8988T (cell line): ENCODE measurements around the gene SLC66A1.

Experiments used
- DNase-seq: peaks from one replicate; pipeline ENCODE4 v3.0.0; 2011

SLC66A1 gene

DNA sequence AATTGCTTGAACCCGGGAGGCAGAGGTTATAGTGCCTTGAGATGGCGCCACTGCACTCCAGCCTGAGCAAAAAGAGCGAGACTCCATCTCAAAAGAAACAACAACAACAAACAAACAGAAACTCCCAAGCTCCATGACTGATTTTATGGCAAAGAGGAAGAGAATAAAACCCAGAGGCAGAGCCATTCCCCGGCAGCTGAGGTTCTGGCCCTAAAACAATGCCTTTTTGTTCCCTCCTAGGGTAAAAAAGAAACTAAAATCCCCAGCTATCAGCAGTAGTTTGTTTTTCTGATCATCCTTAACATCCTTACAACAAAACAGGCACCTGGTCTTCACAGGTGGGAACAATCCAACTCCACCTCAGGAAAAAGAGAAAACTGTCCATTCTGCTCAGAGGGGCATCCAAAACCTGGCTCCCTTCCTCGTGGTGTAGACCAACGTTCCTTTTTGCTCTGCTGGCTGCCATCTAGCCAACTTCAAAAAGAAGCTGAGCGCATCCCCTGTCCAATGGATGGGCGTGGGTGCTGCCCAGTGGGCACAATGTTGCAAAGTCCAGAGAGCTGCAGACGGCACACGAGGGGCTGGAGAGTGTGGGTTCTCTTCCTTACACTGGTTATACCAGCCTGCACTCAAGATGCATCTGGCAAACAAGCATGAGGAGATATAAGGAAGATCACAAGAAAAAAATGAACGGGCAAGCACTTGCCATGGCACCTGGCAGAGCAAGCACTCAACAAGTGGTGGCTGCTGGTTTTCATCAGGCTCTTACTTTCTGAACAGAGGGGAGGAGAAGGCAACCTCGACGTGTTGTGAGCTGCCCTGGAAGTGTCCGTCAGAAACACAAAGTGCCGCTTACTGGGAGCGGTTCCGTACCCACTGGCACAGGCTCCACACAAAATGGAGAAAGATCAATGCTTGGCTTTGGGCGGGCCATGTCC is 54.7 kb downstream of the SLC66A1 start:
- no peak for DNase-seq

DNA sequence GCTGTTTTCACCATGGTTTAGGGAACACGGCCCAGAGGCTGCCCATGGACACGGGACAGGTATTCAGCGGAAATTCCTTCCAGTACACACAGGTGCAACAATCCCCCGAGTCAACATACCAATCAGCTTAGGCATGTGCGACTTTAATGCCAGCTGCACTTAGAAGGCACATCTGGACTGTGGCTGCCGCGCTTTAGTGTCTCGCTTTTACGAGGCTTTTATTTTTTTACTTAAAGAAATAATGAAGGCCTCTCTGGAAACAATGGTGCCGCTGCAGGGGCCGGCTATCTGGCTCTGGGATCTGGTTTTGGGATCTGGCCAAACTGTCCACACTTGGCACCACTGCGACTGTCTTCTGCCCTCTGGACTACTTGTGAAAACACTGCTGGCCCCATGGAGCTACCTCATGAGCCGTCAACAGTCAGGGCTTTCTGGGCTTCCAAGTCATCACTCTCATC is 55.5 kb downstream of the SLC66A1 start:
- DNase-seq = no peak

DNA sequence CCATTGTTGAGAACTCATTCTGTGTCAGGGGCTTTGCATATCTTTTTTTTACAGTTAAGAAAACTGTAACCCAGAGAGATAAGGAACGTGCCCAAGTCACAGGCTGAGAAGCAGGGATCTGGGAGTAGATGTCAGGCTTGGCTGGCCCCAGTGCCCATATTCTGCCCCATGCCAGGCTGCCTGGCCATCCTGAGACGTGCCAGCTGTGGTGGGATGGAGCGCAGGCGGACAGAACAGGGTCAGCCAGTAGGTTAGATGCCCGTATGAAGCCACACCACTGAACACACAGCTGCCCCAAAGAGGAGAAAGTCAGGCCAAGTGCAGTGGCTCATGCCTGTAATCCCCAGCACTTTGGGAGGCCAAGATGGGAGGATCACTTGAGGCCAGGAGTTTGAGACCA is 55.9 kb downstream of the SLC66A1 start:
- DNase-seq = no peak

DNA sequence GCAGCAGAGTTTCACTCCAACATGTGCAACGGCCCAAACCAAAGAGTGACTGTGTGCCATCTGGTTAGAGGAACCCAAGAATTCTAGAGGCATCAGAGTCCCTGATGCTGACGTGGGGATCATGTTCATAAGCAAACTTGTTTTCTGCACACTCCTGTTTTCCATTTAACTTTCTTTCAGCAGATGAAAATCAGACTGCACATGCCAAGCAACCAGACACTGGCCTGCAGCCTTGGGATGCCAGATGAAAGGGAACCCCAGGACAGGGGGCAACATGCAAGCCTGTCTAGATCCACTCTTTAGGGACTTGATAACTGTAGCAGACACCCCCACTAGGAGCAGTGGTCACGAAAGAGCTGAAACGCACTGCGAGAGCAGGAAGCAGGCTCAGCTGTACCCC is 56.8 kb downstream of the SLC66A1 start:
- no peak for DNase-seq

DNA sequence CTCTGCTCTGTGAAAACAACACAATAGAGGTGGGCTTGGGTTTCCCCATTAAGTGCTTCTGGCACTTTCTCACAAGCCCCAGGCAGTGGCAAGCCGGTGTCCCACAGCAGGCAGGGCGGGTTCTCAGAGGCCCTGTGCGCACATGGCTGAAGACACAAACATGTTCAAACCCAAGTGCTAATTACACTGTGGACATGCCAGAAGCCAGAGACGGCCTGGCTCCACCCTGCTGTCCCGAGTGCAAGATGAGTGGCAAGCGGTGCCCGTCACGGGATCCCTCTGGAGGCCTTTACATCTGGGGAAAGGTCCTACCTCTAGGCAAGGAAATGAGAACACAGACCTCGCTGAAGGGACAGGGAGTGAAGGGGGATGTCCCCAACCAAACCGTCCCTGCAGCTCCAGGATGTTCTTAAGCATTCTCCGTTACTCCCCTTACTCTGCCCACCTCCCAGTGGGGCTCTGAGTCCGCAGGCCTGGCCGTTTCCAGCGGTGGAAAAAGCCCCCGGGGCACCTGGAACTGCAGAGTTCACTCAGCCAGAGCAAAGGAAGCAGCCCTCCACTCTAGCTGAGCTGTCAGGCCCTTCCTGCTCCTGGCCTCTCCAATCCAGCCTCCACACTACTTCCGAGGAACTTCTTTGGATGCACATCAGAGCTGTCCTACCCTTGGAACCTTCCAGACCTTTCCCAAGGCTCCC is 57.4 kb downstream of the SLC66A1 start:
- DNase-seq = no peak

DNA sequence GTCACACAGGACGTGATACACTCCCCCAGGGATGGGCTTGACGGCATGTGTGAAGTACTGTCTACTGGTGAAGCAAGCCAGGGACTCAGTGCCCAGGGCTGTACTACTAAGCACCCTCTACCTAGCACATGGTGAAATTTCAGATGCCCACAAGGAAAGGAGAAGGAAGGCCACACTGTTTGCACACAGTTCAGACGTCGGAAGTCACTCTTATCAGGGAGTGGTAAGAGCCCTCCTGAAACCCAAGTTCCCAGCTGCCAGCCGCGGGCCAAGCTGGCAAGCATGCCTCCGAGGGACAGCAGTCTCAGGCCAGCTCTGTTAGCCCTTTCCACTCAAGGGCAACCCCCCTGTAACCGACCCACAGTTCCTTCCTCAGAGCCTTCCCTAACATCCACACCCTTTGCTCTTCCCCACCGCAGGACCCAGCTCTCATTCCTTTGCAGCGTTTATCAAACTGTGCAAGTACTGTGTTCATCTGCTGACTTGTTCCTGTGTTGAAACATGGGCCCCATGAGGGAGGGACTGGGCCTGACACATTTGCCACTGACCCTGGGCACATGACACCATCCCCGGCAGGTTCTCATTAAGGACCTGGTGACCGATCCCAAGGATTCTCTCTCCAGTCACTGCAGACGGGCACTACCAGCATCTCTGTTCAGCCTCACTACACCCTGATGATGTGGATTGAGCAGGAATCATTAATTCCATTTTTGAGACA is 58.5 kb downstream of the SLC66A1 start:
- no peak for DNase-seq

DNA sequence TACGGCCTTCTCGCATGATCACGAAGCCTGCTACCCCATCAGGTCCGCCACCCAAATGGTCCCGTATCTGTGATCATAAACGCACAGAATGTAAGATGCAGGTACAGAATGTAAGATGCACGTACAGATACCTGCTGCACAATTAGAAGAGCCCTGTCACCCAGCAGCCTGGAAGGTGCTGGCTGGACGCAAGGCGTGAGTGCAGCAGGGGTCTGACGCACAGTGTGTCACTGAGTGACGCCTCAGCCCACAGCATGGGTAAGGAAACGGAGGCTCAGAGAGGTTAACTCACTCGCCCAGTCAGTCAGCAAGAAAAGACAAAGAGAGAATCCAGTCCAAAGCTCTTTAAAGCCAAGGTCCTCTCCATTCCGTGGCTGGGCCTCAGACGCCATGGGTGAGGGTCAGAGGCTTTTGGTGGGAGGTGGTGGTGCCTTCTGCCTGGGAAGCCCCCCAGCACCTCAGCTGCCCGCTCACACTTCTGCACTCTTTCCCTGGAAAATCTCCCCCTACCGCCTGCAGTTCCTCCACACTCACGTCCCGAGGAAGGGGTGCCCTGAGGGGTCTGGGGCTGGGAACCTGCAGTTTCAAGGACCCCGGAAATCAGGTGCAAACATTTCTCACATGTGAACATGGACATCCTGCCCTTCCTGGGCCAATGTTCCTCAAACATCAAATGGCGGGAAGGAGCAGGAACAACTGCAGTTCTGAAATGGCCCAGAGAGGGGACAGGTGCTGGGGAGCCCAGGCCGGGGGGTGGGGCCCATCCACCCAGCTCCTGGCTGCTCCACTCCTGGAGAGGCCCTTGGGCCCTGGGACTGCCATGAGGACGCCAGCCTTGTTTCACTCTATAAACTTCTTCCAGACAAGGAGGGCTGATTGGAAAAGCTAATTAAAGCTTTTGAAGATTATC is 59.4 kb downstream of the SLC66A1 start:
- DNase-seq = no peak

DNA sequence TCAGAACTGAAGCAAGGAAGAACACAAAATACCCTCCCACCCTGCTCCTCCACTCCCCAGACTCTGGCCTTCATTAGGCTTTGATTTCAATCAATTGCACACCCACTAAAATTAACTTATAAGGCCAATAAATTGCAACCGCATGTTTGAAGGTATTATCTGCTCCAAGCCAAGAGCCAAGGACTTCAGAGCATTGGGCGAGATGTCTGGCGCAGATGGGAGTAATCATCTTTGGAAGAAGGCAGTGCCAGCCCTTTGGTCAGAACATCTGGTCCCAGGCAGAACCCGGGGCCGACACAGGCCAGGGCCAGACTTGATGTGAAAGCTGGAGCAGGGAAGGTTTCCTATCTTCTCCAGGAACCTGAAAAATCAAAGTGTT is 60.0 kb downstream of the SLC66A1 start:
- DNase-seq = no peak

DNA sequence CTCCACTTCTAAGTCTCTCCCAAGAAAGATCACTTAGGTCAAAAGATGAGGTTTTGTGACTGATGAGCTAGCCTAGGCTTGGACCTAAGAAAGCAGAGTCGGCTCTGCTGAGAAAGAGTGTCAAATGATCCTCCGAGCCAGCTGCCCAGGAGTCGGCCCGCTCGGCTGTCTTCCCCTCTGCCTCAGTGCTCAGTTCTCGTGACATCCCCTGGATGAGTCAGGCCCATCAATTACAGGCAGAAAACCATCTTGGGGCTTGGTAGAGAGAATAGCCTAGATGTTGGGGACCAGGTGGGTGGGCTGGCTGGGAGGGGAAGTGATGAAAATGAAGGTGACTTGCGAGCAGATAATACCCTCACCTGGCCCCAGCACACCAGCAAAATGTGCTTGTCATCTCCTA is 60.5 kb downstream of the SLC66A1 start:
- no peak for DNase-seq

DNA sequence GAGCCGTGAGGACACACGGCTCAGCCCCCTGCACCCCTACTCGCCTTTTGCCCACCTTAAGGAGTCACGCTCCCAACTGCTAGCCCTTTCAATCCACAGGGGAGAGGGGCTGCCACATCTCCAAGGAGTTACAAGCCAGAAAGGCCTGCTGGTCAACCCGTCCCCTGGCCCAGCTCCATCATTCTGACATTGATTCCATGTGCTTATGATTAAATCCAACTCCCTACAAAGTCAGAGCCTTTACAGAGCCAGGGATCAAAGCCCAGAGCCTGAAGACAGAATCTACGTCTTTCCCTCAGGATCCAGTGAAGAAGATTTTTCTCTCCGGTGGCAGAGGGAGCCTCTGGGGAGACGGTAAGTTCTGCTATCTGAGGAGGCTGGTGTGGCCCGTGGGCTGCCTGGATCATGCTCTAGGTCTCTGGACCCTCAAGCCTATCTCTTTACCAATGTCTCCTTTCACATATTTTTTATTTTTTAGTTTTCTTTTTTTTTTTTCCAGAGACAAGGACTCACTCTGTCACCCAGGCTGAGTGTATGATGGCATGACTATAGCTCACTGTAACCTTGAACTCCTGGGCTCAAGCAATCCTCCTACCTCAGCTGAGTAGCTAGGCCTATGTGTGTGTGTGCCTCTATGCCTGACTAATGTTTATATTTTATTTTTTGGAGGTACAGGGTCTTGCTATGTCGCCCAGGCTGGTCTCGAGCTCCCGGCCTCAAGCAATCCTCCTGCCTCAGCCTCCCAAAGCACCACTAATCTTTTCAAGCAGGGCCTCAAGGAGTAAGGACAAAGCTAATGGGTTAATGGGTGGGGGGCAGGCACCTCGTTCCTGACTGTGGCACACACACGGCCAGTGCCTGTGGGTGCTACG is 61.3 kb downstream of the SLC66A1 start:
- no peak for DNase-seq

DNA sequence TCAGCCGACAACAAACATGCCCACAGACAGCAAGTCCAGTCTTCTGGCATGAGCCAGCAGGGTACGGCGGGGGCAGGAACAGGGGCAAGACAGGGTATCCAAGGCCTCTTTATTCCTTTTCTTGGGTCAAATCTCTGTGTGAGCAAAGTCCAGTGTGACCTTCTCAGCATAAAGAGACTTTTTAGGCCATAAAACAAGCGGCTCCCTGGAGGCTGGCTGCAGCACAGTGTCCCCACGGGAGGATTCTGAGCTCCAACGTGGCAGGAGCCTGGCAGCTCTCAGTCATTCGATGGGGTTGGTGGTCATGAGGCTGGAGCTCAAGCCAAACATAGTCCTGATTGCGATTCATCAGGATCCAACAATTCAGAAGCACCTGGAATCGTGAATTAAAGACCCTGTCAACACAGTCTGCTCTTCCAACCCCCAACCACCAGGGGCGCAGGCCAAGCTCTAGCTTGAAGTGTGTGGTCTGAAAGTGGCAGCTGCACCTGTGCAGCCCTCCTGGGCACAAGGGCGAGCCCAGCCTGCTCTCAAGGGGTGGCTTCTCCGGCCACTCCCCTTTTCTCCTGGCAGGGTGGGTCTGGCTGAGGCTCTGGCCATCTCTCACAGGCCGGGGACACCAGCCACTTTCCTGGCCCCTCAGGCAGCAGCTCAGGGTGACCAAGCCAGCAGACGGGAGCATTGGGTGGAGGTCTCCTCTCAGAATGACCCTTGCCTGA is 62.1 kb downstream of the SLC66A1 start:
- no peak for DNase-seq

DNA sequence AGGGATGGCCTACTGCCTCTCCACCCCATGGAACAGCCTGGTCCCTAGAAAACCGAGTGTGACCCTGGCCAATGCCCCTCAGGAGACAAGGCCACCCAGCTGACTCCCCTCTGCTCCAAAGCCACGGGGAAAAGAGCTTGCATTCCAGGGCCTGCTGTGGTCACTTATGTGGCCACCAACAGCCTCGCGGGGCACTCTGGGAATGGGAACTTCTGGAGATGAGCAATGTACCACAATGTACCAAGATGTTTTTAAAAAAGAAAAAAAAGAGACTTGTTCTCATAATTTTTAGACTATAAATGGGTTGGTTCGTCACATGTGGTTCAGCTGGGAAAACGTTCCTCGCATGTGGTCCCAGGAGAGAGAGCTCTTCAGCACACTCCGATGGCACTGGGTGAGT is 62.8 kb downstream of the SLC66A1 start:
- DNase-seq = no peak

DNA sequence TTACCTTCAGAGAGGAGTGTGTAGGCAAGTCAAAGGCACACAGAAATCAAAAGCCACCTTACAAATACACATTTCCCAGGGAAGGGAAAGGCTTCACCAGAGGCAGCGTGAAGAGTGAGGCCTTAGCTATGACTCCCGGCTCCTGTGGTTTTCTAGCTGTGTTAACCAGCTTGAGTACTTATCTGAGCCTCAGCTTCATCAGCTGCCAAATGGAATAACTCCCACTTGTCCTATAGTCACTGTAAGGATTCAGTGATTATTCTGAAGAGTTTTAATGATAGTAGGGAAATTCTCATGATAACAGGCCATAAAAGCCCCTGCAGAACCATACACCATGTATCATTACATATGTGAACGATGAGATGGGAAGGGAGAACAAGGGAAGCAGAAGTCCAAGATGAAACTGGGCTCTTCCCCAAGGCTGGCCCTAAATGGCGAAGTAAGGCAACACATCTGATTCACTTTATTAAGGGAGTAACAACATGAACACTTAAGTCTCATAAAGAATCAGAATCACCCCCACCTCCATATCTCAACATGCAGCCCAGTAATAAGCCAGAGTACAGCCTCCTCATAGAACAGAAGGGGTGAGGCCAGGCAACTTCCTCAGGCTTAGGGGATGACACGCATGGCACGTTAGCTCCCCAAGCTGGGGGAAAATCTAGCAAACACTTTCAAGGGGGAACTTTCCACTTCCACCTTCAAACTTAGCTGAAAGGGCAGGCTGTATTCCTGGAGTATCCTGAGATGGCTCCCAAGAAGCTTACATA is 63.7 kb downstream of the SLC66A1 start:
- DNase-seq = no peak

DNA sequence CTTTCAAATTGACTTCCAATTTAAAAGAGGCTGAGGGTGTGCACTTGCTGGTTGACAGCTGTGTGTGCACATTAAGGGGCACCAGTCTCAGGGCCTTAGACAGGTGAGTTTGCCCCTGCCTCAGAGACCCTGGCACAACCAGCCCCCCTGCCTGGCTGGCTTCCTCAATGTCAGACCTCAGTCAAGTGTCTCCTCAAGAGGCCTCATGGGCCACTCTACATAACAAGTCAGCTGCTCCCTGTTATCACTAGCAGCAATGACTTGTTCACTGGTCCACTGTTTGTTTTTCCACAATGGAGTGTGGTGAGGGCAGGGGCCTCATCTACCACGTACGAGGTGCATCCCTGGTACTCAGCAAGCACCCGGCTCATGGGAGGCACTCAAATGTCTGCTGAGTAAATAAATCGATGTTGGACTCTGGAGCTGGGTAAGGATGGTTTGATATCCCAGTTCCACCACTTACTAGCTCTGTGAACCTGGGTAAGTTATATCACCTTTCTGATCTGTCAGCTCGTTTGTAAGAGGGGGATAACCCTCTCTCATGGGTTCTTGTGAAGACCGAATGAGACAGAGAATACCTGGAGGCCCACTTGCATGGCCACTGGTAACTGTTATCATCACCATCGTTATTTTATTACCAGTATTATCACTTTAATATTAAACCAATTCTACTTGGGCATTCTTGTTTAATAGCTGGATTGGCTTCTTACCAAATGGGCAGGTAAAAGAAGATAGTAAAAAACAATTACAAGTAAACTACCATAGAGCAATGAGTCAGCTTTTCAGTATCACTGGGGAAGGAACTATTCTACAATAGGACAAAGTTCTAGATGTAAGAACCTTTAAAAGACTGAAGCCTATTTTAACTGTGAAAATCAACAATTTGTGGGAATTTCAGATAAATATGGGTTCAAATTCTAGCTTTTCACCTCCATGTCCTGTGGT is 64.6 kb downstream of the SLC66A1 start:
- DNase-seq = no peak

DNA sequence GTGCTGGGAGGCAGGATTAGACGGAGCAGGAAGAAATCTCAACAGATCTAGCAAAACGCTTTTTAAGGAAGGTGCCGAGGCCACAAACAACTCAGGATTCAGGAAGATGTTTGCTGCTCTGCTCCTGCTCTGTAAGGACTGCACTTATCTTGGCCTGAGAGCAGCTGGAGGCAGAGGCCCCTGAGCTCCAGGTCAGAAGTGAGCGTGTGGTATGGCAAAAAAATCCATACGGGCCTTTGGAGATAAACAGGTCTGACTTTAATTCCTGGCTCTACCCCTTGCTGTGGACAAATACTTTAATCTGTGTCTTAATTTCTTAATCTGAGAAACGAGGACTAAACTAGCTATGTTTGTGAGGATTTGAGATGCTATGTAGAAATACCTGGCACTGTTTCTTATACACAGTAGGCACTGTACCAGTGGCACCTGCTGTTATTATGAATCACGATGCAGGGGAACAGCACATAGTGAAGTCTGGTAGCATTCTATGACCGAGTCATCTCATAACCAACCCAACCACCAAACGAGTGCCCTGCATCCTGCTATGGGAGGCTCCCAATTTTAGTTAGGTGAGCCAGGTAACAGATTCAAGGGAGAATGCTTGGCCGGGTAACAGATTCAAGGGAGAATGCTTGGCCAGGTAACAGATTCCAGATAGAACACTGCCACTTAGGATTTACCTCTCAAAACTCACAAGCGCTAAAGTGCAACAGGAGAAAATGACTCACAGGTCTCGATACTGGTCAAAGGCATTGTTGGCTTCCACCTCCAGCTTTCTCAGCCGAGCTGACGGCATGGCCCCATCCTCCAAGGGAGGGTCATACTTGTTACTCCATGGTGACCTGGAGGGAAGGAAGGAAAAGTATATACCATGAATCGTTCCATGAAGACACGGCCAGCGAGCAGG is 65.9 kb downstream of the SLC66A1 start:
- DNase-seq = no peak
